ENCODE data around the gene TBP.
"Not testable (repeated sequence)": the region's sequence is repeated elsewhere in the genome, so short reads cannot be mapped to it uniquely, and the experiment has no call there.

The TBP gene

DNA sequence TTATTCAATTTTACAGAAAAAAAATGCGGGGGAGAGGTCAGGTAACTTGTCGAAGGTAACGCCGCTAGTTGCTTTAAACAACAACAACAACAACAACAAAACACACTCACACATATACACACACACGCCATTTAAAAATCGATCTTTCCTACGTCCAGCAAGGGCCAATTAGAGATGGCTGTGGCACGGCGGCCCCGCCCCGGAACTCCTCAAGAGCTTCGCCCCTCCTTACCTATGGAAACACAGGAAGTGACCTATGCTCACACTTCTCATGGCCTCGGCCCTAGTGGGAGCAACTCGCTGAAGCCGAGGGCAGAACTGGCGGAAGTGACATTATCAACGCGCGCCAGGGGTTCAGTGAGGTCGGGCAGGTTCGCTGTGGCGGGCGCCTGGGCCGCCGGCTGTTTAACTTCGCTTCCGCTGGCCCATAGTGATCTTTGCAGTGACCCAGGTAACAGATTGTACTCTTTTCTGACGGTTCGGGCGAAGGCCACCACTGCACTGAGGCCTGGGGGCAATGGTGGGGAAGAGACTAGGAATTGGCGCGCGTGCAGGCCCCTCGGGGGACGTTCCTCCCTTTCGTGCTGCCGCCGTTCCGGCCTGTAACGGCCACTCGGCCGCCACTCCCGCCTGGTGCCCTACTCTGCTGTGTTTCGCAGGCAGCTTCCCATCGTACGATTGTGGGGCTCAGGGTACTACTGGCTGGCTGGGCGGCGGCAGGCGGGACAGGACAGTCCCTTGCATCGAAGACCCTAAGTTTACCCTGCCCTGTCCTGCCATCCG, at the start of gene TBP:
TSS of gene TBP (plus strand) at position 357 of the 783 bp plus-strand sequence. CDS start 2,661 bp downstream, outside the sequence.
- DNase-seq (ENCODE audit: low read depth in 2 of 2), result peak; percentile 93 to 96

GRCh38 chr6:170504479-170504878, 49.7 kb upstream of the TBP start:
- no peak for DNase-seq (ENCODE audit: low read depth in 2 of 2)

DNA sequence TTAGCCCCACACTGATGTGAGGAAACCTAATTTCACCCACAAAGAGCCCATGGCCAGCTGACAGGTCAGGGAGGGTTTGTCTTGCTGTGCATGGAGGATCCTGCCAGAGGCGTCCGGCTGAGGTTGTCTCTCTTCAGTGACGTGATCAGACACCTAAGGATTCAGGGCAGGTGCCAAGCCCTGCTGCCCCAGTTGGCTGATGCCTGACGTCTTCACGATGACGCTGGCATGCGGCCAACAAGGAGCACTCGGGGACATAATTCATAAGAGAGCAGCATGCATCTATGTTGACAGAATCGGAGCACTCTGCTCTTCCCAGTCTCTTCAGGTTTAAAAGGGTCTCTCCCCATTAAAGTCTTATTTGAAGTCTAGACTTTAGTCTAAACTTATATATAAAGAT, 48.9 kb upstream of the TBP start:
- DNase-seq (ENCODE audit: low read depth in 2 of 2), result no peak

GRCh38 chr6:170506446-170506845, 47.7 kb upstream of the TBP start:
- DNase-seq (ENCODE audit: low read depth in 2 of 2), result no peak

DNA sequence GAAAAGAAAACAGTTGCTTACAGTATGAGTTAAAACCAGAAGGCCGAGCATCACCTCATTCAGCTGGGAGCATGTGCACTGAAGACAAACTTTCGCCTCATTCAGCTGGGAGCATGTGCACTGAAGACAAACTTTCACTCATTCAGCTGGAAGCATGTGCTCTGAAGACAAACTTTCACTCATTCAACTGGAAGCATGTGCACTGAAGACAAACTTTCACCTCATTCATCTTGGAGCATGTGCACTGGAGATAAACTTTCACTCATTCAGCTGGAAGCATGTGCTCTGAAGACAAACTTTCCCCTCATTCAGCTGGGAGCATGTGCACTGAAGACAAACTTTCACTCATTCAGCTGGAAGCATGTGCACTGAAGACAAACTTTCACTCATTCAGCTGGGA, 46.4 kb upstream of the TBP start:
- DNase-seq (ENCODE audit: low read depth in 2 of 2), result not testable (repeated sequence)

DNA sequence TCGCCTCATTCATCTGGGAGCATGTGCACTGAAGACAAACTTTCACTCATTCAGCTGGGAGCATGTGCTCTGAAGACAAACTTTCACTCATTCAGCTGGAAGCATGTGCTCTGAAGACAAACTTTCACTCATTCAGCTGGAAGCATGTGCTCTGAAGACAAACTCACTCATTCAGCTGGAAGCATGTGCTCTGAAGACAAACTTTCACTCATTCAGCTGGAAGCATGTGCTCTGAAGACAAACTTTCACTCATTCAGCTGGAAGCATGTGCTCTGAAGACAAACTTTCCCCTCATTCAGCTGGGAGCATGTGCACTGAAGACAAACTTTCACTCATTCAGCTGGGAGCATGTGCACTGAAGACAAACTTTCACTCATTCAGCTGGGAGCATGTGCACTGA, 45.9 kb upstream of the TBP start:
- not testable (repeated sequence) for DNase-seq (ENCODE audit: low read depth in 2 of 2)

DNA sequence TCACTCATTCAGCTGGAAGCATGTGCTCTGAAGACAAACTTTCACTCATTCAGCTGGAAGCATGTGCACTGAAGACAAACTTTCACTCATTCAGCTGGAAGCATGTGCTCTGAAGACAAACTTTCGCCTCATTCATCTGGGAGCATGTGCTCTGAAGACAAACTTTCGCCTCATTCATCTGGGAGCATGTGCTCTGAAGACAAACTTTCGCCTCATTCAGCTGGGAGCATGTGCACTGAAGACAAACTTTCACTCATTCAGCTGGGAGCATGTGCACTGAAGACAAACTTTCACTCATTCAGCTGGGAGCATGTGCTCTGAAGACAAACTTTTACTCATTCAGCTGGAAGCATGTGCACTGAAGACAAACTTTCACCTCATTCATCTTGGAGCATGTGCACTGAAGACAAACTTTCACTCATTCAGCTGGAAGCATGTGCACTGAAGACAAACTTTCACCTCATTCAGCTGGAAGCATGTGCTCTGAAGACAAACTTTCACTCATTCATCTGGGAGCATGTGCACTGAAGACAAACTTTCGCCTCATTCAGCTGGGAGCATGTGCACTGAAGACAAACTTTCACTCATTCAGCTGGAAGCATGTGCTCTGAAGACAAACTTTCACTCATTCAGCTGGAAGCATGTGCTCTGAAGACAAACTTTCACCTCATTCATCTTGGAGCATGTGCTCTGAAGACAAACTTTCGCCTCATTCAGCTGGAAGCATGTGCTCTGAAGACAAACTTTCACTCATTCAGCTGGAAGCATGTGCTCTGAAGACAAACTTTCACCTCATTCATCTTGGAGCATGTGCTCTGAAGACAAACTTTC, 45.1 kb upstream of the TBP start:
- DNase-seq (ENCODE audit: low read depth in 2 of 2), result not testable (repeated sequence)

DNA sequence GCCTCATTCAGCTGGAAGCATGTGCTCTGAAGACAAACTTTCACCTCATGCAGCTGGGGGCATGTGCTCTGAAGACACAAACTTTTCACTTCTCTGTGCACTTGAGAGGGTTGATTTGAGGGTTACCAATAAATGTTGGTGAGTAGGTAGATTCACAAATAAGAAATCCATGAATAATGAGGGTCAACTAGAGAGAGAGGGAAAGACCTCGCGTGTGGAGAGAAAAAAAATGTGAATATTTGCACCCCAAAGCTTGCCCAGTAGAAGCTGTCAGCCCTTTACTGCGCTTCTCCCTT, 44.5 kb upstream of the TBP start:
- no peak for DNase-seq (ENCODE audit: low read depth in 2 of 2)

- DNase-seq (ENCODE audit: low read depth in 2 of 2), result no peak
Observed at GRCh38 chr6:170510631-170511030, 43.5 kb upstream of the TBP start.

GRCh38 chr6:170512249-170512648, 41.9 kb upstream of the TBP start:
- DNase-seq (ENCODE audit: low read depth in 2 of 2), result no peak

GRCh38 chr6:170514908-170515307, 39.3 kb upstream of the TBP start:
- DNase-seq (ENCODE audit: low read depth in 2 of 2), result no peak

DNA sequence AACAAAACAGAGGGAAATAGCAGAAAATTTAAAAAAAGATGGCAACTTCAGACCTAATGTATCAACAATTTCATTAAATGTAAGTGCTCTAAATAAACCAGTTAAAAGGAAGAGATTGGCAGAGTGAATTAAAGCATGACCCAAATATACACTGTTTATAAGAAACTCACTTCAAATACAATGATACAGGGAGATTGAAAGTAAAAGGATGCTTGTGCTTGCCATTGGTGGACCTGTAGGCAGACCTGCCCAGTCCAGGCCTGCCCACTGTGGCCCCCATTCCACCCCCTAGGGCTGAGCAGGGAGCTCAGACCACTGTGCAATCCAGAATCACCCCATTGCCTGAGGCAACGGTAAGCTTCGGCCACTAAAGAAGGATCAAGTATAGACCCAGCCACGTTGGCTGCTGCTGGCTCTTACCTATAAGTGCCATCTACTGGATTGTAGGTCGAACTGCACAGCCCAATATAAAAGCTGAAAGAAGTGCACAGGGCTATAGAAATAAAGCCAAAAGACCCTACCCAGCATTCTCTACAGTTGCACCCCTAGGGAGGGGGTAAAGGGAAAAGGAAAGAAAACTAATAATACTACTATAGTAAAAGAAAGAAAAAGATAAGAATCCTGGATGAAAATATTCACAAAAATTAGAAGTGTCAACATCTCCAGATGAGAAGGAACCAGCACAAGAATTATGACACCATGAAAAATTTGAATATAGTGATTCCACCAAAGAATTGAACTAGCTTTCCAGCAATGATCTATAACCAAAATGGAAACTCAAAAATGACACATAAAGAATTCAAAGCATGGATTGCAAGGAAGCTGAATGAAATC, 37.2 kb upstream of the TBP start:
- DNase-seq (ENCODE audit: low read depth in 2 of 2), result peak; percentile 5 to 14

- no peak for DNase-seq (ENCODE audit: low read depth in 2 of 2)
Observed at GRCh38 chr6:170522565-170523183, 31.5 kb upstream of the TBP start.

GRCh38 chr6:170523256-170524171, 30.7 kb upstream of the TBP start:
- DNase-seq (ENCODE audit: low read depth in 2 of 2), result no peak

- DNase-seq (ENCODE audit: low read depth in 2 of 2), result no peak
Observed at GRCh38 chr6:170524172-170524502, 30.0 kb upstream of the TBP start.

- no peak for DNase-seq (ENCODE audit: low read depth in 2 of 2)
Observed at GRCh38 chr6:170525795-170526194, 28.4 kb upstream of the TBP start.

DNA sequence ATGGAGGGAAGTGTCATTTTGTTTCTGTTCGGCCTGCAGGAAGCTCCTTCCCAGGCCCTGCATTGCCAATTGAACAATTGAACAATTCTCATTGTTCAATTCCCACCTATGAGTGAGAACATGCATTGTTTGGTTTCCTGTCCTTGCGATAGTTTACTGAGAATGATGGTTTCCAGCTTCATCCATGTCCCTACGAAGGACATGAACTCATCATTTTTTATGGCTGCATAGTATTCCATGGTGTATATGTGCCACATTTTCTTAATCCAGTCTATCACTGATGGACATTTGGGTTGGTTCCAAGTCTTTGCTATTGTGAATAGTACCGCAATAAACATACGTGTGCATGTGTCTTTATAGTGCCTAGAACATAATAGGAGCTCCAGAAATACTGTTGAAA, 26.2 kb upstream of the TBP start:
- not testable (repeated sequence) for DNase-seq (ENCODE audit: low read depth in 2 of 2)

- peak; percentile 38 to 39 for DNase-seq (ENCODE audit: low read depth in 2 of 2)
Observed at GRCh38 chr6:170529839-170530469, 24.2 kb upstream of the TBP start.

GRCh38 chr6:170532867-170533488, 21.2 kb upstream of the TBP start:
- no peak for DNase-seq (ENCODE audit: low read depth in 2 of 2)

DNA sequence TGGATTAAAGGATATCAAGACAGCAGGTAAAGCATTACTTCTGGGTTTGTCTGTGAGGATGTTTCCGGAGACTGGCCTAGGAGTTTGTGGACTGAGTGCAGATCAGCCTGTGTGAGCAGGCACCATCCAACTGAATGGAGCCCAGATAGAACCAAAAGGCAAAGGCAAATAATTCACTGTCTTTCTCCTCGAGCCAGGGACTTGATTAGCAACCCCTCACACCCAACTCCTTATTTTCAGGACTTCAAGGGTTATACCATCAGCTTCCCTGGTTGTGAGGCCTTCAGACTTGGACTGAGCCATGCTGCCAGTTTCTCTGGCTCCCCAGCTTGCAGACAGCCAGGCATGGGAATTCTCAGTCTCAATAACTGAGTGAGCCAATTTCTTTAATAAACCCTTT, 20.4 kb upstream of the TBP start:
- no peak for DNase-seq (ENCODE audit: low read depth in 2 of 2)
